ENCODE data around the gene MRPL38. TPM values are rescaled to one million over a fixed set of nuclear protein-coding genes. Genes with fewer than 3 reads are reported as not detected.

MRPL38 gene
- total RNA-seq, 1 donor, result 36.6 TPM

- no peak for TF ChIP-seq CTCF (IDR thresholded peaks at IDR 0.05; ENCODE audit: extremely low read depth, low read depth, low read length)
- Histone ChIP-seq H3K4me3 (ENCODE audit: insufficient read depth, low read length) (no peak overlapping the region), H3K4me2 (ENCODE audit: insufficient read depth, low read length) (no peak overlapping the region), H3K36me3 (ENCODE audit: insufficient read depth, low read length) (peaks cover 16% of the 10 kb centered on the region), H3K9me3 (ENCODE audit: low read depth, low read length) (no peaks in the 10 kb centered on the region), H3K4me1 (ENCODE audit: insufficient read depth, low read length) (no peaks in the 10 kb centered on the region), H3K79me2 (ENCODE audit: insufficient read depth, low read length) (no peaks in the 10 kb centered on the region), H4K20me1 (ENCODE audit: insufficient read depth, low read length) (no peaks in the 10 kb centered on the region), H2AFZ (ENCODE audit: low read length) (no peak overlapping the region), H3K27me3 (ENCODE audit: insufficient read depth, low read length) (no peaks in the 10 kb centered on the region), H3K27ac (ENCODE audit: low read depth, low read length) (no peak overlapping the region)
- peak; percentile 55 for DNase-seq (ENCODE audit: insufficient read length, low spot score, missing footprints)
Observed at GRCh38 chr17:75922963-75923874, 18.5 kb upstream of the MRPL38 start.

GRCh38 chr17:75922173-75922961 lies 17.7 kb upstream of the MRPL38 start:
- Histone ChIP-seq H3K27me3 (ENCODE audit: insufficient read depth, low read length) (no peaks in the 10 kb centered on the region), H4K20me1 (ENCODE audit: insufficient read depth, low read length) (no peaks in the 10 kb centered on the region), H3K4me2 (ENCODE audit: insufficient read depth, low read length) (no peak overlapping the region), H3K27ac (ENCODE audit: low read depth, low read length) (no peak overlapping the region), H2AFZ (ENCODE audit: low read length) (no peak overlapping the region), H3K36me3 (ENCODE audit: insufficient read depth, low read length) (peaks cover 16% of the 10 kb centered on the region), H3K79me2 (ENCODE audit: insufficient read depth, low read length) (no peaks in the 10 kb centered on the region), H3K4me3 (ENCODE audit: insufficient read depth, low read length) (no peak overlapping the region), H3K4me1 (ENCODE audit: insufficient read depth, low read length) (no peaks in the 10 kb centered on the region), H3K9me3 (ENCODE audit: low read depth, low read length) (no peaks in the 10 kb centered on the region)
- peak; percentile 70 for DNase-seq (ENCODE audit: insufficient read length, low spot score, missing footprints)
- TF ChIP-seq CTCF (IDR thresholded peaks at IDR 0.05; ENCODE audit: extremely low read depth, low read depth, low read length), result no peak

- Histone ChIP-seq H3K9me3 (ENCODE audit: low read depth, low read length) (no peaks in the 10 kb centered on the region), H3K4me3 (ENCODE audit: insufficient read depth, low read length) (no peak overlapping the region), H3K79me2 (ENCODE audit: insufficient read depth, low read length) (no peaks in the 10 kb centered on the region), H3K27me3 (ENCODE audit: insufficient read depth, low read length) (no peaks in the 10 kb centered on the region), H3K4me2 (ENCODE audit: insufficient read depth, low read length) (no peak overlapping the region), H4K20me1 (ENCODE audit: insufficient read depth, low read length) (no peaks in the 10 kb centered on the region), H3K36me3 (ENCODE audit: insufficient read depth, low read length) (peaks cover 11% of the 10 kb centered on the region), H3K27ac (ENCODE audit: low read depth, low read length) (no peak overlapping the region), H3K4me1 (ENCODE audit: insufficient read depth, low read length) (no peaks in the 10 kb centered on the region), H2AFZ (ENCODE audit: low read length) (no peak overlapping the region)
- no peak for DNase-seq (ENCODE audit: insufficient read length, low spot score, missing footprints)
- TF ChIP-seq CTCF (IDR thresholded peaks at IDR 0.05; ENCODE audit: extremely low read depth, low read depth, low read length), result no peak
Observed at GRCh38 chr17:75921596-75921995, 16.9 kb upstream of the MRPL38 start.

Measured in osteoblast (primary cell).